B cell (primary cell): ENCODE results near the gene RPL7L1. TPM values are rescaled to one million over a fixed set of nuclear protein-coding genes. Genes with fewer than 3 reads are reported as not detected.
"Not testable (repeated sequence)": the region's sequence is repeated elsewhere in the genome, so short reads cannot be mapped to it uniquely, and the experiment has no call there.

Experiments
- ATAC-seq: fragments of 200-7000 bp; cut with Tn5 transposase; one replicate; pipeline ENCODE4 v1.10.0; 2021; ENCODE audit warnings: low read depth, mild to moderate bottlenecking, moderate number of reproducible peaks, moderate library complexity
- CTCF ChIA-PET: fragments of 350-600 bp; sonication (Branson Sonifier 250); formaldehyde crosslinking; loops from one replicate; lab custom pipeline; 2021; ENCODE audit warnings: antibody characterized with exemption, inconsistent platforms; lab: Charles Lee
- POLR2A ChIA-PET: fragments of 350-600 bp; sonication (Branson Sonifier 250); formaldehyde crosslinking; loops from one replicate; lab custom pipeline; 2021; ENCODE audit warnings: antibody characterized with exemption; lab: Charles Lee
- DNase-seq: peaks from one replicate; pipeline ENCODE4 v3.0.0; 2013
- H2AFZ ChIP-seq: 2 replicates; pipeline ENCODE4 v1.6.1; 2012; ENCODE audit warnings: mild to moderate bottlenecking, low read depth, low read length; ENCODE audit not compliant: insufficient read depth, poor library complexity, severe bottlenecking
- H3K27ac ChIP-seq, 2 donors: 1 replicate in 1 of 2; 2 replicates in 1 of 2; pipeline ENCODE4 v1.5.1; 2012 to 2013; ENCODE audit warnings: low read length in 2 of 2, mild to moderate bottlenecking in 2 of 2, moderate library complexity in 1 of 2
- H3K27me3 ChIP-seq, 4 experiments: fragments of 200-600 bp in 1 of 4; sonication (generic) in 1 of 4; replicated peaks in 1 of 4; 1 replicate in 2 of 4; 2 replicates in 2 of 4; pipeline versions ENCODE4 v1.6.1 to v1.7.0; 2013 to 2016; ENCODE audit warnings: low read length in 3 of 4, mild to moderate bottlenecking in 2 of 4, mixed read lengths in 1 of 4, moderate library complexity in 1 of 4; ENCODE audit not compliant: insufficient read depth in 4 of 4, control insufficient read depth in 3 of 4; ENCODE audit errors: control extremely low read depth in 1 of 4
- H3K36me3 ChIP-seq, 2 experiments: replicated peaks in 1 of 2; 1 replicate in 1 of 2; 2 replicates in 1 of 2; pipeline versions ENCODE4 v1.6.1 to v1.7.1; 2013; ENCODE audit warnings: low read length in 1 of 2; ENCODE audit not compliant: insufficient read depth in 2 of 2, control insufficient read depth in 1 of 2; ENCODE audit errors: control extremely low read depth in 1 of 2, extremely low read depth in 1 of 2
- H3K4me1 ChIP-seq, 2 donors: fragments of 200-600 bp in 1 of 2; sonication (generic) in 1 of 2; 1 replicate in 1 of 2; 2 replicates in 1 of 2; pipeline versions ENCODE4 v1.5.1 to v1.6.1; 2013 to 2017; ENCODE audit warnings: low read length in 2 of 2; ENCODE audit not compliant: control insufficient read depth in 2 of 2, insufficient read depth in 2 of 2
- H3K4me2 ChIP-seq: replicated peaks from 2 replicates; pipeline ENCODE3; 2012; ENCODE audit warnings: mild to moderate bottlenecking, low read depth, low read length; ENCODE audit not compliant: poor library complexity, severe bottlenecking
- H3K4me3 ChIP-seq, 5 experiments: fragments of 200-600 bp in 1 of 5; sonication (generic) in 1 of 5; 1 replicate in 3 of 5; 2 replicates in 2 of 5; pipeline versions ENCODE4 v1.5.1 to v1.7.0; 2011 to 2016; ENCODE audit warnings: low read length in 4 of 5, mild to moderate bottlenecking in 4 of 5, low read depth in 2 of 5, control low read depth in 1 of 5, moderate library complexity in 1 of 5; ENCODE audit not compliant: insufficient read depth in 1 of 5; ENCODE audit errors: control extremely low read depth in 1 of 5, extremely low read depth in 1 of 5
- H3K79me2 ChIP-seq: fragments of 200-600 bp; sonication (generic); one replicate; pipeline ENCODE4 v1.6.0; 2016; ENCODE audit warnings: low read length; ENCODE audit not compliant: control insufficient read depth, insufficient read depth
- H3K9ac ChIP-seq: fragments of 200-600 bp; sonication (generic); 2 replicates; pipeline ENCODE4 v1.6.1; 2017; ENCODE audit warnings: mild to moderate bottlenecking, low read length, moderate library complexity
- H3K9me3 ChIP-seq, 3 donors: one replicate each; pipeline versions ENCODE4 v1.6.1 to v1.7.1; 2013; ENCODE audit warnings: low read length in 2 of 3; ENCODE audit not compliant: control insufficient read depth in 2 of 3, insufficient read depth in 1 of 3; ENCODE audit errors: control extremely low read depth in 1 of 3
- H4K20me1 ChIP-seq: 2 replicates; pipeline ENCODE4 v1.6.0; 2012; ENCODE audit warnings: mild to moderate bottlenecking, low read length; ENCODE audit not compliant: insufficient read depth, control insufficient read depth, poor library complexity, severe bottlenecking
- H3K27ac Mint-ChIP-seq: one replicate; pipeline ENCODE4 v1.8.0; 2021; ENCODE audit warnings: mixed read lengths
- H3K27me3 Mint-ChIP-seq: one replicate; pipeline ENCODE4 v1.8.0; 2021; ENCODE audit warnings: mixed read lengths
- H3K4me1 Mint-ChIP-seq: one replicate; pipeline ENCODE4 v1.8.0; 2021; ENCODE audit warnings: mixed read lengths
- H3K4me3 Mint-ChIP-seq: one replicate; pipeline ENCODE4 v1.8.0; 2021; ENCODE audit warnings: mixed read lengths
- H3K9me3 Mint-ChIP-seq: one replicate; pipeline ENCODE4 v1.8.0; 2022; ENCODE audit warnings: mixed read lengths; ENCODE audit not compliant: insufficient read depth
- EZH2 ChIP-seq: IDR thresholded peaks from 2 replicates; pipeline ENCODE4 v1.6.1; 2012; ENCODE audit warnings: borderline replicate concordance, low read depth, mild to moderate bottlenecking, moderate library complexity, low read length; ENCODE audit not compliant: insufficient read depth, poor library complexity, severe bottlenecking
- WGBS: methylation state at CpG from one replicate; pipeline ENCODE4 v1.1.5; 2013; ENCODE audit warnings: missing lambda C conversion rate; ENCODE audit not compliant: insufficient coverage; 5-methylcytosine and 5-hydroxymethylcytosine counted together
- intact Hi-C: fragments of 100-400 bp; cut with micrococcal nuclease; formaldehyde crosslinking; loops from one replicate; pipeline ENCODE4 v1.10.0; 2022
- polyA plus RNA-seq: library from polyadenylated mRNA; depleted of rRNA; stranded (reverse); fragments of >200 nt; gene quantifications from 2 replicates; pipeline ENCODE4 v1.2.3, GENCODE V29; 2012
- total RNA-seq, 2 donors: library from RNA; stranded (reverse); fragments of 120-200 nt in 1 of 2; gene quantifications; 1 replicate in 1 of 2; 2 replicates in 1 of 2; pipeline versions ENCODE4 v1.2.3 to v1.2.4, GENCODE V29; 2013 to 2022
- TF ChIP-seq, protein P1 (sequence below): fragments of 200-600 bp; IDR thresholded peaks from one replicate; pipeline ENCODE4 v1.8.0; 2022; ENCODE audit warnings: antibody characterized with exemption, mild to moderate bottlenecking

RPL7L1 gene
- total and polyA plus RNA-seq, 2 donors (not counting 1 experiment from before 2014, with no cell fraction given), result 14.5 to 100 TPM

DNA sequence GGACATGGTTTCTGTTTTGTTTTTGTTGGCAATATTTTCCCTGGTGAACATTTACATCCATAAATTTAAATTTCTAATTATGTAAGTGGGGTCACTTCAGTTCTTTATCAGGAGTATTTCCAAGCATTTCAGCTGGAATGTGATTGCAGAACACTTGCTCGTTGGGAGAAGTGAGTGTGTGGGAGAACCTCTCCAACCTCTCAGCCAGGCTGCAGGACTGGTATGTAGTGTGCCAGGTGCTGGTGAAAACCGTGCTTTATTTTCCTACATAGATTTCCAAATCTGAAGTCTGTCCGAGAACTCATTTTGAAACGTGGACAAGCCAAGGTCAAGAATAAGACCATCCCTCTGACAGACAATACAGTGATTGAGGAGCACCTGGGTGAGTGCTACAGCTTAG, 6.3 kb downstream of the RPL7L1 start:
- H3K79me2 ChIP-seq, result peaks cover 26% of the 10 kb centered on the region
- Mint-ChIP-seq H3K4me1 (peaks cover 22% of the 10 kb centered on the region), H3K9me3 (no peaks in the 10 kb centered on the region), H3K27me3 (no peaks in the 10 kb centered on the region), H3K27ac (no peak overlapping the region), H3K4me3 (no peak overlapping the region)
- intact Hi-C loops, result no loop called here
- no peaks in the 10 kb centered on the region for H3K9me3 ChIP-seq
- CTCF ChIA-PET, result interaction anchor here (1.1 kb wide), 1 partner anchor 224 kb away, joined by 3 read pairs; no protein-coding TSS in a partner anchor
- H3K27me3 ChIP-seq, result no peaks in the 10 kb centered on the region
- peaks cover 10% of the 10 kb centered on the region for H4K20me1 ChIP-seq
- peaks cover 9 to 10% of the 10 kb centered on the region in 2 donors for H3K4me1 ChIP-seq
- POLR2A ChIA-PET, result no interaction called here
- DNase-seq (no peak), ATAC-seq (no peak)
- H3K4me2 ChIP-seq, result no peak overlapping the region
- H3K27ac ChIP-seq, result no peak overlapping the region
- no CpG with 5 or more reads among the region's 4 CpGs for WGBS
- H2AFZ ChIP-seq, result no peak overlapping the region
- H3K9ac ChIP-seq, result no peak overlapping the region
- no peak overlapping the region for H3K4me3 ChIP-seq
- peaks cover 11 to 40% of the 10 kb centered on the region in 2 experiments for H3K36me3 ChIP-seq
- TF ChIP-seq EZH2, result no peak
- TF ChIP-seq, protein P1, sequence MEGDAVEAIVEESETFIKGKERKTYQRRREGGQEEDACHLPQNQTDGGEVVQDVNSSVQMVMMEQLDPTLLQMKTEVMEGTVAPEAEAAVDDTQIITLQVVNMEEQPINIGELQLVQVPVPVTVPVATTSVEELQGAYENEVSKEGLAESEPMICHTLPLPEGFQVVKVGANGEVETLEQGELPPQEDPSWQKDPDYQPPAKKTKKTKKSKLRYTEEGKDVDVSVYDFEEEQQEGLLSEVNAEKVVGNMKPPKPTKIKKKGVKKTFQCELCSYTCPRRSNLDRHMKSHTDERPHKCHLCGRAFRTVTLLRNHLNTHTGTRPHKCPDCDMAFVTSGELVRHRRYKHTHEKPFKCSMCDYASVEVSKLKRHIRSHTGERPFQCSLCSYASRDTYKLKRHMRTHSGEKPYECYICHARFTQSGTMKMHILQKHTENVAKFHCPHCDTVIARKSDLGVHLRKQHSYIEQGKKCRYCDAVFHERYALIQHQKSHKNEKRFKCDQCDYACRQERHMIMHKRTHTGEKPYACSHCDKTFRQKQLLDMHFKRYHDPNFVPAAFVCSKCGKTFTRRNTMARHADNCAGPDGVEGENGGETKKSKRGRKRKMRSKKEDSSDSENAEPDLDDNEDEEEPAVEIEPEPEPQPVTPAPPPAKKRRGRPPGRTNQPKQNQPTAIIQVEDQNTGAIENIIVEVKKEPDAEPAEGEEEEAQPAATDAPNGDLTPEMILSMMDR, result no peak

DNA sequence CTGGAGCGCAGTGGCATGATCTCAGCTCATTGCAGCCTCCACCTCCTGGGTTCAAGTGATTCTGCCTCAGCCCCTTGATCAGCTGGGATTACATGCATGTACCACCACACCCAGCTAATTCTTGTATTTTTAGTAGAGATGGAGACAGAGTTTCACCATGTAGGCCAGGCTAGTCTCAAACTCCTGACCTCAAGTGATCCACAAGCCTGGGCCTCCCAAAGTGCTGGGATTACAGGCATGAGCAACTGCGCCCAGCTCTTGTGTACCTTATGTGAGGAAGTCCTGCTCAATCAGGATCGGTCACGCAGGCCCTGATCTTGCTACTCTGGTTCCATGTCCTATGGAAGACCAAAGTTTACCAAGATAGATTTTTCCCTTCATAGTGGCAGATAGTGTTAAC, 8.8 kb downstream of the RPL7L1 start:
- Histone ChIP-seq H3K79me2 (peaks cover 14% of the 10 kb centered on the region), H3K4me1 (peaks cover 15 to 20% of the 10 kb centered on the region in 2 donors), H3K36me3 (peaks cover 11 to 28% of the 10 kb centered on the region in 2 experiments)
- H2AFZ ChIP-seq, H3K27ac ChIP-seq, H4K20me1 ChIP-seq, ATAC-seq, H3K4me3 ChIP-seq, CTCF ChIA-PET, H3K27ac Mint-ChIP-seq, H3K9me3 ChIP-seq, H3K27me3 ChIP-seq, intact Hi-C loops, H3K9ac ChIP-seq, H3K27me3 Mint-ChIP-seq, H3K4me2 ChIP-seq, DNase-seq, H3K9me3 Mint-ChIP-seq: not testable (repeated sequence)
- POLR2A ChIA-PET, result interaction anchor here (0.6 to 3.2 kb wide), 2 partner anchors 9 to 106 kb away, joined by 3 to 26 read pairs; partner anchors contain the start of gene RPL7L1
- WGBS, result 100% methylated on average over 2 of the region's 4 CpGs
- H3K4me1 Mint-ChIP-seq, result peaks cover 28% of the 10 kb centered on the region
- H3K4me3 Mint-ChIP-seq, result peak overlapping the region; percentile 39
